Liver (tissue), 9 donors: ENCODE results near the gene PREX1. TPM values are rescaled to one million over a fixed set of nuclear protein-coding genes. Genes with fewer than 3 reads are reported as not detected.

ENCODE experiments used
- DNase-seq: peaks from one replicate; pipeline ENCODE4 v3.0.0-alpha.2; 2017; ENCODE audit warnings: low spot score
- H3K27ac ChIP-seq, 2 donors: one replicate each; pipeline ENCODE4 v1.7.0; 2013; ENCODE audit warnings: inconsistent platforms in 2 of 2, low read length in 2 of 2, control low read depth in 1 of 2, low read depth in 1 of 2, mild to moderate bottlenecking in 1 of 2
- H3K27me3 ChIP-seq, 4 donors: one replicate each; pipeline versions ENCODE4 v1.6.1 to v1.7.0; 2013; ENCODE audit warnings: low read length in 3 of 4, inconsistent platforms in 1 of 4, mild to moderate bottlenecking in 1 of 4, moderate library complexity in 1 of 4; ENCODE audit not compliant: control insufficient read depth in 4 of 4, insufficient read depth in 4 of 4
- H3K36me3 ChIP-seq, 4 donors: one replicate each; pipeline versions ENCODE4 v1.6.1 to v1.7.0; 2013; ENCODE audit warnings: low read length in 3 of 4, mild to moderate bottlenecking in 3 of 4, low read depth in 1 of 4, moderate library complexity in 1 of 4; ENCODE audit not compliant: control insufficient read depth in 4 of 4, insufficient read depth in 3 of 4
- H3K4me1 ChIP-seq, 4 donors: one replicate each; pipeline versions ENCODE4 v1.6.1 to v1.7.0; 2013; ENCODE audit warnings: low read length in 3 of 4, mild to moderate bottlenecking in 3 of 4, moderate library complexity in 1 of 4; ENCODE audit not compliant: control insufficient read depth in 4 of 4, insufficient read depth in 4 of 4
- H3K4me3 ChIP-seq, 3 donors: one replicate each; pipeline versions ENCODE4 v1.6.1 to v1.7.0; 2013; ENCODE audit warnings: low read length in 3 of 3, control low read depth in 1 of 3, low read depth in 1 of 3, mild to moderate bottlenecking in 1 of 3
- H3K9ac ChIP-seq, 2 donors: one replicate each; pipeline ENCODE4 v1.7.0; 2013; ENCODE audit warnings: low read length in 2 of 2, mild to moderate bottlenecking in 2 of 2, moderate library complexity in 2 of 2, control low read depth in 1 of 2, low read depth in 1 of 2
- H3K9me3 ChIP-seq, 4 donors: one replicate each; pipeline versions ENCODE4 v1.6.1 to v1.7.0; 2013; ENCODE audit warnings: low read length in 3 of 4; ENCODE audit not compliant: control insufficient read depth in 4 of 4
- FOXA1 ChIP-seq: IDR thresholded peaks from 2 replicates; pipeline ENCODE4 v1.6.1; 2016; ENCODE audit warnings: antibody characterized with exemption
- FOXA2 ChIP-seq: IDR thresholded peaks from 2 replicates; pipeline ENCODE4 v1.6.1; 2016; ENCODE audit warnings: antibody characterized with exemption
- GABPA ChIP-seq, 2 donors: IDR thresholded peaks in 1 of 2; conservative IDR thresholded peaks in 1 of 2; 2 replicates each; pipeline ENCODE4 v1.6.1; 2016; ENCODE audit warnings: antibody characterized with exemption in 2 of 2, mild to moderate bottlenecking in 1 of 2, moderate library complexity in 1 of 2
- HNF4A ChIP-seq, 2 donors: conservative IDR thresholded peaks; 2 replicates each; pipeline ENCODE4 v1.6.1; 2016; ENCODE audit warnings: antibody characterized with exemption in 2 of 2, mild to moderate bottlenecking in 2 of 2
- HNF4G ChIP-seq: IDR thresholded peaks from 2 replicates; pipeline ENCODE4 v1.6.1; 2016; ENCODE audit warnings: antibody characterized with exemption
- JUND ChIP-seq, 2 donors: IDR thresholded peaks; 2 replicates each; pipeline ENCODE4 v1.6.1; 2016; ENCODE audit warnings: antibody characterized with exemption in 2 of 2
- NR2F2 ChIP-seq: IDR thresholded peaks from 2 replicates; pipeline ENCODE4 v1.6.1; 2016; ENCODE audit warnings: antibody characterized with exemption
- RAD21 ChIP-seq, 2 donors: IDR thresholded peaks; 2 replicates each; pipeline ENCODE4 v1.6.1; 2016; ENCODE audit warnings: antibody characterized with exemption in 2 of 2, mild to moderate bottlenecking in 2 of 2
- RXRA ChIP-seq, 2 donors: IDR thresholded peaks; 2 replicates each; pipeline ENCODE4 v1.6.1; 2017 to 2018; ENCODE audit warnings: antibody characterized with exemption in 2 of 2, mild to moderate bottlenecking in 1 of 2
- SP1 ChIP-seq: IDR thresholded peaks from 2 replicates; pipeline ENCODE4 v1.6.1; 2018; ENCODE audit warnings: antibody characterized with exemption, mild to moderate bottlenecking
- TAF1 ChIP-seq: conservative IDR thresholded peaks from 2 replicates; pipeline ENCODE4 v1.6.1; 2016; ENCODE audit warnings: antibody characterized with exemption, mild to moderate bottlenecking
- YY1 ChIP-seq: IDR thresholded peaks from 2 replicates; pipeline ENCODE4 v1.6.1; 2016; ENCODE audit warnings: antibody characterized with exemption, mild to moderate bottlenecking
- WGBS: extraction: QIAGEN DNeasy Blood & Tissue Kit; methylation state at CpG from one replicate; pipeline ENCODE4 v1.1.7; 2013; 5-methylcytosine and 5-hydroxymethylcytosine counted together
- polyA plus RNA-seq, 2 donors: library from polyadenylated mRNA; stranded (reverse) in 1 of 2; unstranded in 1 of 2; fragments of 200-250 nt in 1 of 2; fragments of >200 nt in 1 of 2; fragmentation: Nextera tagmentation in 1 of 2; extraction: Ambion mirVana in 1 of 2; gene quantifications; one replicate each; pipeline versions ENCODE4 v1.2.1 to v1.2.3, GENCODE V29; 2013 to 2015
- total RNA-seq, 2 donors: library from RNA; depleted of rRNA; stranded (reverse); fragments of >200 nt; gene quantifications; one replicate each; pipeline ENCODE4 v1.2.3, GENCODE V29; 2014
- TF ChIP-seq, protein P1 (sequence below): IDR thresholded peaks from 2 replicates; pipeline ENCODE4 v1.6.1; 2016; ENCODE audit warnings: antibody characterized with exemption, mild to moderate bottlenecking
- TF ChIP-seq, protein P2 (sequence below): IDR thresholded peaks from 2 replicates; pipeline ENCODE4 v1.6.1; 2016; ENCODE audit warnings: antibody characterized with exemption
- TF ChIP-seq, protein P3 (sequence below): fragments of 150-350 bp; IDR thresholded peaks from 2 replicates; pipeline ENCODE4 v1.5.1; 2017; ENCODE audit warnings: improper control_type of control experiment, low read depth, low read length; ENCODE audit not compliant: missing input control
- TF ChIP-seq, protein P4 (sequence below): IDR thresholded peaks from 2 replicates; pipeline ENCODE4 v1.6.1; 2016; ENCODE audit warnings: antibody characterized with exemption
- donor health status: healthy.
- donor health status: healthy.
- donor health status: healthy.
- donor health status: healthy.
- donor health status: healthy.

The PREX1 gene
- total and polyA plus RNA-seq, 4 donors = 2.2 to 18.0 (median 10.8) TPM

DNA sequence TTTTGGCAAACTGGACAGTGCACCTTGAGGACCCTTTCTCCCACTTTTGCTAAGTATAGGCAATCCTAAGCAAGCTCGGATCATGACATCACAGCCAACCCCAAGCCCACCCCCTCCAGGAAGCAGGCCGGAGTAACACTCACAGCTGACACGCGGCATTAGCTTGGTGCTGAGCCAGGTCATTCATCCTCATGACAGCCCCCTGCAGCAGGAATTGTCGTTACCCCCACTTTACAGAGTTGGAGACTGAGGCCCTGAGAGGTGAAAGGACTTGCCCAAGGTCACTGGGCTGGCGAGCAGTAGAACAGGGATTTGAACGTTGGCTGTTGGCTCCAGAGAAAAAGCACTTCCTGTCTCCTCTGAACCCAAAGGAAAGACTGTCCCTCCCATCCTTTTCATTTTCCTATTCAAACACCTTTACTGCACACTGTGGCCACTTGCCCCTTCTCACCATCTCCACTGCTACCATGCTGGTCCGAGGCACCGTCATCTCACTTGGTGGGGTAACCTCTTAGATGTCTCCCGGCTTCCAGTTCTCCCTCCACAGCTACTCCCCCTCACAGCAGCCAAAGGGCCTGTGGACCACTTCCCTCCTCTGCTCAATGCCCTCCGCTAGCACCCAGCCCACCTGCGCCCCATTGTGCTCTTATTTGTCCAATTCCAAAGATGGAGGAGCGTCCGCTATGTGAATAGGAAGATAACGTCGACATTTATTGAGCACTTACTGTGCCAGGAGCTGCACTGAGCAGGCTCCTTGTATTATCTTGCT is 84.7 kb downstream of the PREX1 start:
- H3K27me3 ChIP-seq = no peaks in the 10 kb centered on the region
- H3K27ac ChIP-seq = no peak overlapping the region
- no peak overlapping the region for H3K9ac ChIP-seq
- DNase-seq = no peak
- no peak for TF ChIP-seq NR2F2
- TF ChIP-seq, protein P1, sequence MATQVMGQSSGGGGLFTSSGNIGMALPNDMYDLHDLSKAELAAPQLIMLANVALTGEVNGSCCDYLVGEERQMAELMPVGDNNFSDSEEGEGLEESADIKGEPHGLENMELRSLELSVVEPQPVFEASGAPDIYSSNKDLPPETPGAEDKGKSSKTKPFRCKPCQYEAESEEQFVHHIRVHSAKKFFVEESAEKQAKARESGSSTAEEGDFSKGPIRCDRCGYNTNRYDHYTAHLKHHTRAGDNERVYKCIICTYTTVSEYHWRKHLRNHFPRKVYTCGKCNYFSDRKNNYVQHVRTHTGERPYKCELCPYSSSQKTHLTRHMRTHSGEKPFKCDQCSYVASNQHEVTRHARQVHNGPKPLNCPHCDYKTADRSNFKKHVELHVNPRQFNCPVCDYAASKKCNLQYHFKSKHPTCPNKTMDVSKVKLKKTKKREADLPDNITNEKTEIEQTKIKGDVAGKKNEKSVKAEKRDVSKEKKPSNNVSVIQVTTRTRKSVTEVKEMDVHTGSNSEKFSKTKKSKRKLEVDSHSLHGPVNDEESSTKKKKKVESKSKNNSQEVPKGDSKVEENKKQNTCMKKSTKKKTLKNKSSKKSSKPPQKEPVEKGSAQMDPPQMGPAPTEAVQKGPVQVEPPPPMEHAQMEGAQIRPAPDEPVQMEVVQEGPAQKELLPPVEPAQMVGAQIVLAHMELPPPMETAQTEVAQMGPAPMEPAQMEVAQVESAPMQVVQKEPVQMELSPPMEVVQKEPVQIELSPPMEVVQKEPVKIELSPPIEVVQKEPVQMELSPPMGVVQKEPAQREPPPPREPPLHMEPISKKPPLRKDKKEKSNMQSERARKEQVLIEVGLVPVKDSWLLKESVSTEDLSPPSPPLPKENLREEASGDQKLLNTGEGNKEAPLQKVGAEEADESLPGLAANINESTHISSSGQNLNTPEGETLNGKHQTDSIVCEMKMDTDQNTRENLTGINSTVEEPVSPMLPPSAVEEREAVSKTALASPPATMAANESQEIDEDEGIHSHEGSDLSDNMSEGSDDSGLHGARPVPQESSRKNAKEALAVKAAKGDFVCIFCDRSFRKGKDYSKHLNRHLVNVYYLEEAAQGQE = no peak
- TF ChIP-seq FOXA2 = no peak
- no peak for TF ChIP-seq SP1
- TF ChIP-seq, protein P2, sequence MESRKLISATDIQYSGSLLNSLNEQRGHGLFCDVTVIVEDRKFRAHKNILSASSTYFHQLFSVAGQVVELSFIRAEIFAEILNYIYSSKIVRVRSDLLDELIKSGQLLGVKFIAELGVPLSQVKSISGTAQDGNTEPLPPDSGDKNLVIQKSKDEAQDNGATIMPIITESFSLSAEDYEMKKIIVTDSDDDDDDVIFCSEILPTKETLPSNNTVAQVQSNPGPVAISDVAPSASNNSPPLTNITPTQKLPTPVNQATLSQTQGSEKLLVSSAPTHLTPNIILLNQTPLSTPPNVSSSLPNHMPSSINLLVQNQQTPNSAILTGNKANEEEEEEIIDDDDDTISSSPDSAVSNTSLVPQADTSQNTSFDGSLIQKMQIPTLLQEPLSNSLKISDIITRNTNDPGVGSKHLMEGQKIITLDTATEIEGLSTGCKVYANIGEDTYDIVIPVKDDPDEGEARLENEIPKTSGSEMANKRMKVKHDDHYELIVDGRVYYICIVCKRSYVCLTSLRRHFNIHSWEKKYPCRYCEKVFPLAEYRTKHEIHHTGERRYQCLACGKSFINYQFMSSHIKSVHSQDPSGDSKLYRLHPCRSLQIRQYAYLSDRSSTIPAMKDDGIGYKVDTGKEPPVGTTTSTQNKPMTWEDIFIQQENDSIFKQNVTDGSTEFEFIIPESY = no peak
- TF ChIP-seq YY1 = no peak
- TF ChIP-seq JUND (IDR thresholded peaks at IDR 0.05) = no peak
- TF ChIP-seq HNF4A (conservative IDR thresholded peaks at IDR 0.05) = no peak
- no peak for TF ChIP-seq HNF4G
- TF ChIP-seq FOXA1 = no peak
- no peak for TF ChIP-seq RAD21 (IDR thresholded peaks at IDR 0.05)
- no peak for TF ChIP-seq TAF1
- TF ChIP-seq GABPA (IDR thresholded peaks at IDR 0.05 in 1 of 2, conservative IDR thresholded peaks at IDR 0.05 in 1 of 2) = no peak
- TF ChIP-seq, protein P3, sequence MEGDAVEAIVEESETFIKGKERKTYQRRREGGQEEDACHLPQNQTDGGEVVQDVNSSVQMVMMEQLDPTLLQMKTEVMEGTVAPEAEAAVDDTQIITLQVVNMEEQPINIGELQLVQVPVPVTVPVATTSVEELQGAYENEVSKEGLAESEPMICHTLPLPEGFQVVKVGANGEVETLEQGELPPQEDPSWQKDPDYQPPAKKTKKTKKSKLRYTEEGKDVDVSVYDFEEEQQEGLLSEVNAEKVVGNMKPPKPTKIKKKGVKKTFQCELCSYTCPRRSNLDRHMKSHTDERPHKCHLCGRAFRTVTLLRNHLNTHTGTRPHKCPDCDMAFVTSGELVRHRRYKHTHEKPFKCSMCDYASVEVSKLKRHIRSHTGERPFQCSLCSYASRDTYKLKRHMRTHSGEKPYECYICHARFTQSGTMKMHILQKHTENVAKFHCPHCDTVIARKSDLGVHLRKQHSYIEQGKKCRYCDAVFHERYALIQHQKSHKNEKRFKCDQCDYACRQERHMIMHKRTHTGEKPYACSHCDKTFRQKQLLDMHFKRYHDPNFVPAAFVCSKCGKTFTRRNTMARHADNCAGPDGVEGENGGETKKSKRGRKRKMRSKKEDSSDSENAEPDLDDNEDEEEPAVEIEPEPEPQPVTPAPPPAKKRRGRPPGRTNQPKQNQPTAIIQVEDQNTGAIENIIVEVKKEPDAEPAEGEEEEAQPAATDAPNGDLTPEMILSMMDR = no peak
- TF ChIP-seq, protein P4, sequence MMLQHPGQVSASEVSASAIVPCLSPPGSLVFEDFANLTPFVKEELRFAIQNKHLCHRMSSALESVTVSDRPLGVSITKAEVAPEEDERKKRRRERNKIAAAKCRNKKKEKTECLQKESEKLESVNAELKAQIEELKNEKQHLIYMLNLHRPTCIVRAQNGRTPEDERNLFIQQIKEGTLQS = no peak
- no peaks in the 10 kb centered on the region for H3K9me3 ChIP-seq
- peaks cover 0 to 1% (median 0%) of the 10 kb centered on the region in 4 donors for H3K4me1 ChIP-seq
- WGBS = 89% methylated on average over 16 of the region's 16 CpGs
- H3K36me3 ChIP-seq = peaks cover 0 to 3% (median 2%) of the 10 kb centered on the region in 4 donors
- no peak overlapping the region for H3K4me3 ChIP-seq

DNA sequence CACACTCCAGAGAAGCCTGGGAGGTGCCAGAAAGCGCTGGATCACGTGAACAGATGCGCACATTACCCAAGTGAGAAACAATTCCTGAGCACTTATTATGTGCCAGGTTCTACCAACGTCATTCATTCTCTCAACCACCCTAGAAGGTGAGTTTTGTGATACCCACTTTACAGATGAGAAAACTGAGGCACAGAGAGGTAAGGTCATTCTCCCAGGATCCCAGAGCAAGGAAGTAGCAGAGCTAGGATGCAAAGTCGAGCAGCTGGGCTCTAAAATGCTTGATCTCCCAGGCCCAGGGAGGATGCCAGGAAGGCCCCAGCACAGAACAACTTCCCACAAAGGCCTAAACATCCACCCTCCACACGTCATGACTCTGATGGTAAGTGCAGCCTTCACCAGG is 85.6 kb downstream of the PREX1 start:
- peaks cover 0 to 3% (median 2%) of the 10 kb centered on the region in 4 donors for H3K36me3 ChIP-seq
- H3K4me1 ChIP-seq = peaks cover 0 to 5% (median 0%) of the 10 kb centered on the region in 4 donors
- TF ChIP-seq RXRA (IDR thresholded peaks at IDR 0.05) = no peak
- no peak for TF ChIP-seq SP1
- TF ChIP-seq, protein P1 = no peak
- no peak for TF ChIP-seq JUND (IDR thresholded peaks at IDR 0.05)
- no peak for TF ChIP-seq FOXA1
- TF ChIP-seq FOXA2 = no peak
- TF ChIP-seq HNF4A (conservative IDR thresholded peaks at IDR 0.05) = no peak
- no peak for TF ChIP-seq TAF1
- TF ChIP-seq, protein P3 = no peak
- no peak for TF ChIP-seq RAD21 (IDR thresholded peaks at IDR 0.05)

More for the DNA sequence above, 85.6 kb downstream of the PREX1 start:
- no peaks in the 10 kb centered on the region for H3K27me3 ChIP-seq
- WGBS = 85% methylated on average over 6 of the region's 6 CpGs
- no peak for DNase-seq
- H3K9ac ChIP-seq = no peak overlapping the region
- no peak overlapping the region for H3K27ac ChIP-seq
- no peaks in the 10 kb centered on the region for H3K9me3 ChIP-seq
- H3K4me3 ChIP-seq = no peak overlapping the region
